HG02852 (cell line): Measurements from ENCODE around the gene EIF3D.

ENCODE experiments used
- ATAC-seq: cut with Tn5 transposase; IDR thresholded peaks from one replicate; pipeline ENCODE4 v1.9.1; 2021; ENCODE audit warnings: mild to moderate bottlenecking, moderate library complexity; ENCODE audit not compliant: unreplicated experiment

Gene EIF3D

DNA sequence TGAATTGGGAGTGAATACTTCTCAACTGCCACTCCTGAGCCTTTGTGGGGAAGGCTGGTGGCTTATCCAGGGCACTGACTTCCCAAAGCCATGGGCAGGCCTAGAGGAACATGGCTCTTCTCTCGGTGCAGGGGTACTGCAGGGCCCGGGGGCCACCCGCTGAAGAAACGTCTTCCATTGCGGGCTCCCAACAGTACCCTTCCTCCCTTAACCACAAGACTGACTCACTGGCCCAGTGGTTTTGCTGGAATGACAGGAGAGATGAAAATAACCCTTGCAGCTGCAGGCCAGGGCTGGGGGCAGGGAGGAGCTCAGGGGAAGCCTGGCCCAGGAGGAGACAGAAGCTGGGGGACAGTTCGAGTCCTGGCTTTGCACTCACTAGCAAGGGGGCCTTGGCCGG is 61.0 kb downstream of the EIF3D start:
- no peak for ATAC-seq

GRCh38 chr22:36467042-36467810 is 61.7 kb downstream of the EIF3D start:
- ATAC-seq: no peak

- ATAC-seq: no peak
Observed at GRCh38 chr22:36466258-36466657, 62.7 kb downstream of the EIF3D start.

GRCh38 chr22:36465232-36466021 is 63.5 kb downstream of the EIF3D start:
- no peak for ATAC-seq

- ATAC-seq: no peak
Observed at GRCh38 chr22:36464715-36465231, 64.2 kb downstream of the EIF3D start.

GRCh38 chr22:36463783-36464184 is 65.2 kb downstream of the EIF3D start:
- ATAC-seq: no peak

GRCh38 chr22:36461665-36462649 is 67.0 kb downstream of the EIF3D start:
- no peak for ATAC-seq
